GM21737 (cell line): ENCODE results near the gene TRAPPC10.

Source experiments
- ATAC-seq: cut with Tn5 transposase; IDR thresholded peaks from one replicate; pipeline ENCODE4 v1.9.1; 2021; ENCODE audit warnings: mild to moderate bottlenecking, moderate library complexity; ENCODE audit not compliant: unreplicated experiment

The TRAPPC10 gene

GRCh38 chr21:43997766-43998742 lies 14.1 kb upstream of the TRAPPC10 start:
- ATAC-seq = no peak

GRCh38 chr21:44000360-44000759 lies 11.7 kb upstream of the TRAPPC10 start:
- no peak for ATAC-seq

GRCh38 chr21:44002511-44002910 lies 9.6 kb upstream of the TRAPPC10 start:
- no peak for ATAC-seq

- ATAC-seq = no peak
Measured at GRCh38 chr21:44003307-44003966, 8.7 kb upstream of the TRAPPC10 start.

- ATAC-seq = no peak
Measured at GRCh38 chr21:44005071-44005470, 7.0 kb upstream of the TRAPPC10 start.

DNA sequence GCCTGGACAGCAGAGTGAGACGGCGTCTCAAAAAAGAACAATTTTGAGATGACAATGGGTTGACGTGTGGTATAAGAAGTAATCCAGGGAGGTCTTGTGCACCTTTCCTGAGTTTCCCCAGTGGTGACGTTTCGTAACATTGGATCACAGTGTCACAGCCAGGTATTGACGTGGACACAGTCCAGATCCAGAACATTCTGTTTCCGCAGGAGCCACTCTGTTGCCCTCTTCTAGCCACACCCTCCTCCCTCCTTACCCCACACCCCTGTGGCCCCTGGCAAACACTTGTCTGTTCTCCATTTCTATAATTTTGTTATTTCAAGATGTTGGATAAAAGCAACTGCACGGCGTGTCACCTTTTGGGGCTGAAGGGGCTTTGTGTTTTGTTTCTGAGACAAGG lies 6.5 kb upstream of the TRAPPC10 start:
- no peak for ATAC-seq

DNA sequence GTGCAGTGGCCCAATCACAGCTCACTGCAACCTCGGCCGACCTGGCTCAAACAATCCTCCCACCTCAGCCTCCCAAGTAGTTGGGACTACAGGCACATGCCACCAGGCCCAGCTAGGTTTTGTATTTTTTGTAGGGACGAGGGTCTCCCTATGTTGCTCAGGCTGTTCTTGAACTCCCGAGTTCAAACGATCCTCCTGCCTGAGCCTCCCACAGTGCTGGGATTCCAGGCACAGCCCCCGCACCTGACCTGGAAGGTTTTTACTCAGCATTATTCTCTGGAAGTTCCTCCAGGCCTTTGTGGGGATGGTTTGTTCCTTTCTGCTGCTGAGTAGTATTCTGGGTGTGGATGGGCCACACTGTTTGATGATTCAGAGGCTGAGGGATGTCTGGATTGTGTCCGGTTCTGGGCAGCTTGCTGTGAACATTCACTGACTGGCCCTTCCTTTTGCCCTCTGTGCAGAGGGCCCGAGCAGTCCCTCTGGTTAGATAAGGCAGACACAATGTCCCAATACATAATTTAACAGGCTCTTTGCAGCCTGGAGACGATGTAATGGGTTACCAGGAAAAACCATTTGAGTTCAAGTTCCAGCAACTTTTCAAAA lies 6.0 kb upstream of the TRAPPC10 start:
- no peak for ATAC-seq

GRCh38 chr21:44006656-44007055 lies 5.5 kb upstream of the TRAPPC10 start:
- ATAC-seq = no peak

DNA sequence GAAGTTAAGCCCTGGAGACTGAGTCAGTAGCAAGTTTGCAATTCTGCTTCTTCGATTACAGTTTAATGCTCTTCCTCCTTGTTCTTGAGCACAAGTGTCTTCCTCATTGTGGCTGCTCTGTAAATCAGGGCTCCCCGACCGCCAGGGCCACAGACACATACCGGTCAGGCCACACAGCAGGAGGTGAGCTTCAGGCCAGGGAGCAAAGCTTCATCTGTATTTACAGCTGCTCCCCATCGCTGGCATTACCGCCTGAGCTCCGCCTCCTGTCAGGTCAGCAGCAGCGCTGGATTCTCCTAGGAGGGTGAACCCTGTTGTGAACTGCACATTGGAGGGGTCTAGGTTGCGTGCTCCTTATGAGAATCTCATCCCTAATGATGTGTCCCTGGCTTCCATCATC lies 1.7 kb upstream of the TRAPPC10 start:
- ATAC-seq = no peak

DNA sequence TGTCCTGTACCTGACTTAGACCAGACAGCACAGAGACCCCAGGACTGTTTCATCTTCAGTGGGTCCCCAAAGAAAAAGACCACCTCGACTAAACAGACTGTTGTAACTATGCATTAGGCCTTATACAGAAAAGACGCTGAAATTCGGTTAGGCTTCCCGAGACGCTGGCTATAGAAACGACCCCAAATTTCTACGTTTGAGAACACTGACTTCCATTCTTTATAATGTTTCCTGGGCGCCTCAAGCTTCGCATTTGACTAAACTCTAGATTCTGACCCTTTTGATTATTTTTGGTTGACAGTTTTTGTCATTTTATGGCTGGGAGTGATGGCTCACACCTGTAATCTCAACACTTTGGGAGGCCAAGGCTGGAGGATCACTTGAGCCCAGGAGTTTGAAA lies 986 bp upstream of the TRAPPC10 start:
- ATAC-seq = no peak

DNA sequence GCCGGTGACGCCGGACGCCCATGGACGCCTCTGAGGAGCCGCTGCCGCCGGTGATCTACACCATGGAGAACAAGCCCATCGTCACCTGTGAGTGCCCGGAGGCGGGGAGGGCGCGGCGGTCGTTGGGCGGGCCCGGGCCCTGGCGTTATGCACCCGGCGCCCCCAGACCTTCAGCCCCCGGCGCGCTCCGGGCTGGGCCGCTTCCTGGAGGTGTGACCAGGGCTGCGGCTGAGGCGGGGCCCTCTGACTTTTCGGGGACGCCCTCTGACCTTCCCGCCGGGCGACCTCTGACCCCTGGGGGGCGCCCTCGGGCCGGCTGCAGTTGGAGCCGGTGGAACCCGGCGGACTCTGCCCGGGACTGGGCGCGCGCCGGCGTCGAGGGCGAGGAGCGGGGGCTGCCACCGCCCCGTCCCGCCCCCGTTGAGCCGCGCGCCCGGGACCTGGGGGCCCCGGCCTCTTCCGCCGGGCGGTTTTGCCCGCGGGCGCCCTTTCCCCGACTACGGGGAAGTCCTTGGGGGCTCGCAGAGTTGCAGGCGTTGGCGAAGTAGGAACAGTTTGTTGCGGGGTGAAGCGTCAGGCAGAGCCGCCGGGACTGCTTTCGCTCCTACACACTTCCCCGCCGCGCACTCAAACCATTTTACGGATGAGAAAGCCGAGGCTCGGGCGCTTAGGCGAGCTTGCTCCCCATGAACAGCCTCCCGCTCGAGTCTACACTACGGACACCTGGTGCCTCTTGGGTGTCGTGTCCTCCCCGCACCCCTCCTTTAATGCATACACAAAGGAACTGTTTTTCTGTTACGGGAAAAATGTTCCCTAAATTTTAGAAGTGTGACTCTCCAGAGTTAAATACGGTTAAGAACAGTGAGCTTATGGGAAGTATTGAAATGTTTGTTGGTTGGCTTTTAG lies 618 bp downstream of the TRAPPC10 start:
- ATAC-seq = peak; percentile 62

DNA sequence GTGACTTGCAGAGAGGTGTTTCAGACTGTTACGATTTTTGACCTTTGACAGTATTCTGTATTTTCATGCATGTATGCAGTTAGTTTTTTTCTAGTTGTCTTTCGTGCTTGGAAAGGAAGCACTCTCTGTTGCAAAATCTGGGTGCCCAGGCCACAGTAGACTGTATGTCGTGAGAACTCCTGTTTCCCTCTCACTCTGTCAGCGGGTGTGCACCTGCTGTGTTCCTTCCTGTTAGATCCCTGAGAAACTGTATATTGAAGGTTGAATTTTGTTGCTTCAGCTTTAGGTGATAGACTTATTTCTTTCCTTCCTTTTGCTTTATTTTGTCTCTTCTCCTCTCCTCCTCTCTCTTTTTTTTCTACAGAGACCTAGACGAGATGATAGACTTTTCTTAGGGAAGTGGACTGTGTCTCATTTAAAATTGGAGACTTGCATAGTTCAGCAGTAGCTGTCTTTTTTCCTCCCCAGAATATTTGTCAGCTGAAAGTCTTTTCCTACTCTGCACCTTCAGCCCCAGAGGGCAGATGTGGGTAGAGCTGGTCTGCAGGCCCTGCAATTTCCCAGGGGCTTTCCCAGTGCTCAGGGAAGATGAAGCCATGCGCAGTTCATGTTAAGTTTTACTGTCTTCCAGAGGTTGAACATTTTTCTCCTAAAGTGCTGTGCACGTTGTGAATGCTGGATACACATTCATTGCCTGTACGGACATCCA lies 1.4 kb downstream of the TRAPPC10 start:
- ATAC-seq = peak; percentile 26

DNA sequence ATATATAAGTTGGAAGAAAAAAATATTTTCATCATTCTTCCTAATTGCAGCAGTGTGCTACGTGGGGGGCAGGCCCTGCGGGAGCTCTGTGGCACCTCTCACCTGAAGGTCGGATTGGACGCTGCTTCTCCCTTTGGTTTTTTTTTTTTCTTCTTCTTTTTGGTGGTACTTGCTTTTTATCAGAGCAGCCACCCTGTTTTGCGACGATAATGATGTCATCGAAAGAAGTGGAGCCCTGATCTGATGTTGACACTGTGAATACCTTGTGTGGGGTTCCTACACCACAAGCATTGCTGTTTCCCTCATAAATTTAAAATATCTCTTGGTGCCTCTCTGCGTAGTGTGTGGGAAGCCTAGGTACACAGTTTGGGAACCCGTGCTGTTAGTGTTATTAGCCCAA lies 5.5 kb downstream of the TRAPPC10 start:
- no peak for ATAC-seq

- ATAC-seq = no peak
Measured at GRCh38 chr21:44018127-44018526, 6.0 kb downstream of the TRAPPC10 start.

GRCh38 chr21:44018813-44019567 lies 6.9 kb downstream of the TRAPPC10 start:
- ATAC-seq = no peak

- no peak for ATAC-seq
Measured at GRCh38 chr21:44019568-44019958, 7.5 kb downstream of the TRAPPC10 start.

DNA sequence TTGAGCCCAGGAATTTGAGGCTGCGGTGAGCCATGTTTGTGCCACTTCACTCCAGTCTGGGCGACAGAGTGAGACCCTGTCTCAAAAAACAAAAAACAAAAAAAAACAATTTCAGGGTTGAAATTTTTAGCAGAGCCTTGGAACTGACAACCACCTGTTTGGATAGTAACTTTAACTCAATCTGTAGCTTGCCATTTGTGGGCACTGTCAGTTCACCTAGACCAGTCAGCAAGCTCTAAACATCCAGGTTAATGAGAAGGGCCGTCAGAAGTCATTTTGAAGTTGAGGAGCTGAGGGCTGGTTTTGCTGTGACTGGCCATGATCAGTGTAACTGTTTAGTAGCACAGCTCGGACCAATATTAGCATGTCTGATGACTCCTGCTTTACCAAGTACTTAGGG lies 8.4 kb downstream of the TRAPPC10 start:
- no peak for ATAC-seq

GRCh38 chr21:44021064-44021463 lies 9.0 kb downstream of the TRAPPC10 start:
- no peak for ATAC-seq

DNA sequence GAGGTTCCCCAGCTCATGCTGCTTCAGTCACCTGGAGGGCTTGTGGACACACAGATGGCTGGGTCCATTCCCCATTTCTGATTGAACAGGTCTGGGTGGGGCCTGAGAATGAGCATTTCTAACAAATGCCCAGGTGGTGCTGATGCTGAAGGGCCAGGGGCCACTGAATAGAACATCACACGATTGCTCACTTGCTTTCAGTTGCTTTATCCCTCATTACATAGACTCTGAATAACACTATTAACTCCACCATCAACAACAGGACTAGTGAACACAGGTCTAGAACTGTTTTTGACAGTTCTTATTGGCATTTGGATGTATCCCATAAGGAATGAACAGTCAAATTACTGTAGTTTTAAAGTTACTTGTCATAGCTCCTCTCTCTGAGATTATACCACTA lies 12.1 kb downstream of the TRAPPC10 start:
- no peak for ATAC-seq
